Activated CD4-positive, alpha-beta T cell treated with anti-CD3 and anti-CD28 coated beads, Interleukin-2, amount 50 U/mL, for 16 hours (primary cell): ENCODE measurements around the gene ATOSA.

Experiments used
- DNase-seq: peaks from one replicate; pipeline ENCODE4 v3.0.0-alpha.2; 2020

ATOSA gene, protein sequence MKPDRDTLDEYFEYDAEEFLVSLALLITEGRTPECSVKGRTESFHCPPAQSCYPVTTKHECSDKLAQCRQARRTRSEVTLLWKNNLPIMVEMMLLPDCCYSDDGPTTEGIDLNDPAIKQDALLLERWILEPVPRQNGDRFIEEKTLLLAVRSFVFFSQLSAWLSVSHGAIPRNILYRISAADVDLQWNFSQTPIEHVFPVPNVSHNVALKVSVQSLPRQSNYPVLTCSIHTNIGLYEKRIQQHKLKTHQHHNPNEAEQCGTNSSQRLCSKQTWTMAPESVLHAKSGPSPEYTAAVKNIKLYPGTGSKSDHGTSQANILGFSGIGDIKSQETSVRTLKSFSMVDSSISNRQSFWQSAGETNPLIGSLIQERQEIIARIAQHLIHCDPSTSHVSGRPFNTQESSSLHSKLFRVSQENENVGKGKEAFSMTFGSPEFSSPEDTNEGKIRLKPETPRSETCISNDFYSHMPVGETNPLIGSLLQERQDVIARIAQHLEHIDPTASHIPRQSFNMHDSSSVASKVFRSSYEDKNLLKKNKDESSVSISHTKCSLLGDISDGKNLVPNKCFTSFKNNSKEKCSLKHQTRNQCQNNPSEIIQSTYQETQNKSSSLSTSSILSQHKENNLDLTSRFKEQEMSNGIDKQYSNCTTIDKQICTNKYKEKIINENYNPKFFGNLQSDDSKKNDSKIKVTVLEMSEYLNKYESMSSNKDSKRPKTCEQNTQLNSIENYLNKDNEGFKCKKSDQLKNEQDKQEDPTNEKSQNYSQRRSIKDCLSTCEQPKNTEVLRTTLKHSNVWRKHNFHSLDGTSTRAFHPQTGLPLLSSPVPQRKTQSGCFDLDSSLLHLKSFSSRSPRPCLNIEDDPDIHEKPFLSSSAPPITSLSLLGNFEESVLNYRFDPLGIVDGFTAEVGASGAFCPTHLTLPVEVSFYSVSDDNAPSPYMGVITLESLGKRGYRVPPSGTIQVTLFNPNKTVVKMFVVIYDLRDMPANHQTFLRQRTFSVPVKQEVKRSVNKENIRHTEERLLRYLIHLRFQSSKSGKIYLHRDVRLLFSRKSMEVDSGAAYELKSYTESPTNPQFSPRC

DNA sequence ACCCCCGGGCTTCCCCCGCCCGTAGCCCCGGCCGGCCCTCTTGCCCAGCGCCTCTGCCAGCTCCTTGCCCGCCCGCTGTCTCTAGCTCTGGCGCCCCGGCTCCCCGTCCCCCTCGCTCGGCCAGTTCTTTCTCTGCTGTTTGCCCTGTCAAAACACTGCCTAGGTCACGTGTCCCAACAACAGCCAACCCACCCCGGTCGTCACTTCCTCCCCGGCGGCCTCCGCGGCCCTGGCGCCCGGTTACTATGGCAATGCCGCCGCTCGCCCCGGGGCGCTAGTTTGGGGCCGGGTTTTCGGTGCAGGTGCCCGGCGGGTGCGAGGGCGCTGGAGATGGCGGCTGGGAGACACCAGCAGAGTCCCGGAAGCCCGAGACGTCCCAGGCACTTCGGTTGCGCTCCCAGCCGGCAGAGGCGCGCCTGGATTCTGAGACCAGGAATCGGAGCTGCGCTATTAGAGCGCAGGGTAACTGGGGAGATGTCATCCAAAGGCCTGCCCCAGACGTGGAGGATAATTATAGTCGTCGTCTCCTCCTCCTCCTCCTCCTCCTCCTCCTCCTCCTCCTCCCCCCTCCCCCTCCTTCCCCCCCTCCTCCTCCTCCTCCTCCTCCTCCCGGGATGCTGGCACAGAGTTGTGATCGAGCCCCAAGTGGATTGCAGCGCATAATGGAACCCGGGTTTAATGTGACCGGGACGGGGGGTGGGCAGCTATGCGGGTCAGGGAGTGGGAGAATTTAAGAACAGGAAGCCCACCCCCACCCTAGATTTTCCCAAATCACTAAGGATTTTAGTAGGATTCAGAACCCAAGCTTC, at the start of gene ATOSA:
TSS of gene ATOSA (minus strand) at position 157 of the 809 bp plus-strand sequence. CDS start 1,367 bp downstream, outside the sequence.
- peak; percentile 93 for DNase-seq

DNA sequence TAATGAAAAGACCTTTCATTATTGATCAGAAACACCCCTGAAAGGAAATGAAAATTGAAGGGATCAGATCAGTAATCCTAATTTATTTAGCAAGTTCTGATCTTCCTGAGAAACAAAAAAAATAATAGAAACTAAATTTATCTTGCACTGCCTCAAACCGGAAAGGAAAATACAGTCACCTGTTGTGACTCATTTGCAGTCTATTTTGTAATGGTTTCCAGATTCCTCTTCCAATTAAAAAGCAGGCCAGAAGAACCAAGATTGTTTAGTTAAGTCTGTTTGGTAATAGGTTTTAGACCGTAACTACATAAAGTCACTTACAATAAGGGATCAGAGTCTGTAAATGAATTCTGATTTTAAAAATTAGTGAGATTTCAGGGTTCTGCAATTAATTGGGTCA, 49.7 kb upstream of the ATOSA start:
- peak; percentile 16 for DNase-seq

DNA sequence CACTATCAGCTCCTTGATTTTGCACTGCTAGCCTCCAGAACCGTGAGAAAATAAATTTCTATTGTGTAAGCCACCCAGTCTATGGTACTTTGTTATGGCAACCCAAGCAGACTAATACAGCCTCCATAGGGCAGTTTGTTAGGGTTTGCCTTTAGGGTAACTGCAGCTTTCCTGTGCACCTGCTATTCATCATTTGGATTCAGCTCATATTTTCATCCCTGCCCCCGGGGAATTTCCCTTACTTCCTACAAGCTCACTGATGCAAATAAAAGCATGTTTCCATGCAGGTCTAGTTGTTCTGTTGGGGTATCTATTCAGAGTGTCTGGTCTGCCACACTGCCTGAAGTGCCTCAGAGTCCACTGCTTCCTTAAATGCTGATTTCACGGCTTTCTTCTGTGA, 48.6 kb upstream of the ATOSA start:
- no peak for DNase-seq

DNA sequence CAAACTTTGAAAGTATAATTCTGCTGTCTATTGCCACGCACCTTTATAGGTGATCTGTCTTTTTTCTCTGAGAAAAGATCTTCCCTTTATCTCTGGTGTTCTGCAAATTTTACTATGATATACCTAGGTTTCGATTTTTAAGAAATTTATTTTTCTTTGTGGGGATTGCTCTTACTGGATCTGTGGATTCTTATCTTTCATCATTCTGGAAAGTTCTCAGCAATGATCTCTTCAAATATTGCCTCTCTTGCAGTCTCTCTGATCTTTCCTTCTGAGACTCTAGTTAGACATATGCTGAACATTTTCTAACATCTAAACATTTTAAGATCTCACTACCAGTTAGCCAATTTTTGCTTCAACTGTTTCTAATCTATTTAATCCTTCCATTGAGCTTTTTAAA, 47.0 kb upstream of the ATOSA start:
- no peak for DNase-seq

DNA sequence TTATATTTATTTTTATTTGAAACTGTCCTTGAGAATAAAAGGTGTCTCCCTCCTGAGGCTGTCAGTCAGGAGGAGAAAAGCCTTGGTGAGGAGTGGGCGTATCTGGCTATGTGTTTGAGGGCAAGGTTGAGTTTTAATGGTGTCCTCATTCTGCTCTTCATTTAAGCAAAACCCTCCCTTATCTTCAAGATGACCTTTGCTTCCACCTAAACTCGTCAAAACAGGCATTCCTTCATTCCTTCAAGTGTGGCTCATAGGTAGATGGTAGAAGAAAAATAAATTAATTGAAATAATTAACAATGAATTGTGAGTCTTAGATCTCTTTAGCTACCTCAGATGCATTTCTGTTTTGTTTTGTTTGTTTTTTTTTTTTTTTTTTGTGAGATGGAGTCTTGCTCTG, 39.4 kb upstream of the ATOSA start:
- DNase-seq, result no peak

DNA sequence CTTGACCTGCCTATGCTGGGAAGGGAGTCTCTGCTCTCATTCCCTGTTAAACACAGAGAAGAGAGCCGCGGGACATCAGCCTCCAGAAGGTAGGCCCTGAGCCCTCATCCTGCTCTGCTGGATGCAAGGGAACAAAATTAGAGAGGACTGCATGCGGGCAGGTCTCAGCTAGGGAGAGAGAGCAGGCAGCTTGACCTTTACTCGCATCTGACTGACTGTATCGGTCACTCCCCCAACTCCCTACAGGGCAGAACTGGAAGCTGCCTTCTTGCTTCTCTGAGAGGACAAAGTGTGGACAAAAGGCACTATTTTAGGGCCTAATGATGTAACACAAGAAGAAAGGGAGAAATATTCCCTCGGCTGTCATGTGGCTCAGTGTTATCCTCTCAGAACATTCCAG, 38.7 kb upstream of the ATOSA start:
- DNase-seq, result no peak

DNA sequence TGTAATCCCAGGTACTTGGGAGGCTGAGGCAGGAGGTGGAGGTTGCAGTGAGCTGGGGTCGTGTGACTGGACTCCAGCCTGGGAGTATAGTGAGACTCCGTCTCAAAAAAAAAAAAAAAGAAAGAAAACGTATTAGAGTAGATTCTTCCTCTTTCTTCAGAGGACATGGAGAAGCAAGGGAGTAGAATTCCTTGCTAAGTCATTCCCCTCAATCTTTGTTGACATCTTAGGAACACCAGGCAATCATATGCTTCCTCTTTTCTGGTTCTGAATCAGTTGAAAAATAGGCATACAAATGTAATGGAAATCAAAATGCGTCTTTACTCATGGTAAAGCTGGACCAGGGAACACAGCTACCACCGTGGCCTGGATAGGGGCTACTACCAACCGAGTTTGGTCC, 38.3 kb upstream of the ATOSA start:
- DNase-seq, result no peak

DNA sequence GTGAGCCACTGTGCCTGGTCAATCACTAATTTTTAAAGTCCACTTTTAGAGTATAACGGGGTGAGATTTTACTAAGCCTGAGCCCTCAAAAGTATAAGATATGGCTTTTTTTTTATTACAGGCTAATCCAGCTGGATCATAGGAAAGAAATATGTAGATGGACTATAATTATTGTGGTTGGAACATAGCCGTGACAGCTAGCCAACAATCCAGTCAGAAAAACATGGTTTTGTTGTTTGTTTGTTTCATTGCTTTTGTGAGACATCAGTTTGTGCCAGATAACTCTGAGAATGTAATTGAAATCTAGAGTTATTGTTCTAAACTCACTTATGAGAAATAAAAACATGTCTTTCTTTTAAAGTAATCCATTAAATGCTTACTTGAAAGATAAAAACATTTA, 37.3 kb upstream of the ATOSA start:
- no peak for DNase-seq

DNA sequence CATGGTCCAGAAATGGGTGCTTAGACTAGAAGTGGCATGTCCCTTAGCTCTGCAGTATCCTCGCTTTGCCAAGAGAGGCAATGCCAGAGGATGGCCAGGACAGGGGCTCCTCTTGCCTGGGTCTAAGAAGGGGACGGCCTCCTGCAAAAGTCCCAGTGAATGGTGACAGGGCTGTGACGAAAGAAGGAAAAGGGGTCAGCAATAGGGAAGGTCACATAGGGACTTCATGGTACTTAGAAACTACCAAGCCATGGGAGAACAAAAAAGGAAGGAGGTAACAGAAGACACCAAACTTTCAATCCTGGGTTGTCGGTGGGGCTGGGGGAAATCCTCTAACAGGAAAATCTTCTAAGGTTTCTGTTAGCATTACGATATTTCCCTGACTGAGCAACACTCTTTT, 36.2 kb upstream of the ATOSA start:
- DNase-seq, result no peak

DNA sequence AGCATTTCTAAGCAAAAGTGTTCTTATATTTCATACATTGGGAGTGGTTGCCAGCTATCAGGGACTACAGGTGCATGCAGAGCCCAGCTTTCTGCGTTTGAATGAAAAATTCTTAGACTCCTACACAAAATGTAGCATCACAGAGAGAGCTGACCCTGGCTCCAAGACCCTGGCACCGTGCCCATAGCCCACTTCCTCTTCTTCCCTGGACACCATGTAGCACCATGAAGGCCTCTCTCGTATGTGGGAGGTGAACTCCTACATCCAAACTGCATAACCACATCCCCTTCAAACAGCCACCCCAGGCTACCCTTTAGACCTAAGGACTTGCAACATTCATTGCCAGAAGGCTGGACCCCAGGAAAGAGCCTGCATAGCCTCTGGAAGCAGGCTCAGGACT, 35.8 kb upstream of the ATOSA start:
- no peak for DNase-seq

DNA sequence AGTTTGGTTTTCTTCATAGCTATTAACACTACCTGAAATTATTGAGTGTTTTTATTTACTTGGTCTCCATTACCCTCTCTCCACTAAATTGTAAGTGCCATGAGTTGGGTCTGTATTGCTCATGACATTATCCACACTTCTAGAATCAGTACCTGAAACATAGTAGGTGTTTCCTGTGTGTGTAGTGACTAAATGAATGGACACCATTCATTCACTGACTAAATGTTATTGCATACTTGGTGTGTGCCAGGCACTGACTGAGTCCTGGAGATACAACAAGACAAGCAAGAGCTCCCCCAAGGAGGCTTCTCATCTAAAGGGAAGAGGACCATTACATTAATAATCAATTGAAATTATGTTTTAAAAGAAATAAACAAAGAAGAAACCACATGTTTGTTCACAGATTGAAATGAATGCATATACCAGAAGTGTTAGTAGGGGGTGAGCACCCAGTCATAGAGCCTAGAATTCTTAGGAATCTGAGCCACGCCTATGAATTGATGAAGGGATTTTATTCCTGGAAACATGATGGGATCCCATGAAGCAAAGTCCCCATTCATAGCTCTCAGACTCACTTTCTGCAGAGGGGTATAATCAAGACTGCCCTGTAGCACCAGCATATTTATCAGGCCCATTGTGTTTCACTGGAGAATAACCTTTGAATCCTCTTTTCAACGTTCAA, 31.7 kb upstream of the ATOSA start:
- DNase-seq, result no peak

DNA sequence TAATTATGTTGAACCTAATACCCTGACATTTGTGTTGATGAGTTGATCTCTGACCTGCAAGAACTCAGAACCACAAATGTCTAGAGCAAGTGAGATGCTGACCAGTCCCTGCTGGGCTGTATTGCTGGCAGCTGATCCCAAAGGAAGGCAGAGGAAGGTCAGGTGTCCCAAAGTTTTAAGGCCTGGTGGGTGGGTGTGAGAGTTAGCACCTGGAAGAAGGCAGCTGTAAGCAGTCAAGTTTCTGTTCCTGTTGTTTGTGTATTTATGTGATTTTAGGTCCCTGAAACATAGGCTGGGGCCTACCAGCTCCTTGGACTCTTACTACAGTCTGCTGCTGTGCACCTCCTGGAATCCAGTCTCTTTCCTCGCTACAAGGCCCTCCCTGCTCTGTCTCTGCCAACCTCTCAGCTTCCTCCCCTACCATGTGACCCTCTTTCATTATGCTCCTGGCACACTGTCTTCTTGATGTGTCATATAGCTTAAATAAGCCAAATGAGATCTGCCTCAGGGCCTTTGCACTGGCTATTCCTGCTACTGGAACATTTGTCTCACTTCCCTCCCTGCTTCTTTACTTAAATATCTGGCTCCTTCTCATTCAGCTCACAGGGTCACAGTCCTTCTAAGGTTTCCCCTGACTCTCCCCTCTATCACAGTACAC, 31.0 kb upstream of the ATOSA start:
- no peak for DNase-seq

DNA sequence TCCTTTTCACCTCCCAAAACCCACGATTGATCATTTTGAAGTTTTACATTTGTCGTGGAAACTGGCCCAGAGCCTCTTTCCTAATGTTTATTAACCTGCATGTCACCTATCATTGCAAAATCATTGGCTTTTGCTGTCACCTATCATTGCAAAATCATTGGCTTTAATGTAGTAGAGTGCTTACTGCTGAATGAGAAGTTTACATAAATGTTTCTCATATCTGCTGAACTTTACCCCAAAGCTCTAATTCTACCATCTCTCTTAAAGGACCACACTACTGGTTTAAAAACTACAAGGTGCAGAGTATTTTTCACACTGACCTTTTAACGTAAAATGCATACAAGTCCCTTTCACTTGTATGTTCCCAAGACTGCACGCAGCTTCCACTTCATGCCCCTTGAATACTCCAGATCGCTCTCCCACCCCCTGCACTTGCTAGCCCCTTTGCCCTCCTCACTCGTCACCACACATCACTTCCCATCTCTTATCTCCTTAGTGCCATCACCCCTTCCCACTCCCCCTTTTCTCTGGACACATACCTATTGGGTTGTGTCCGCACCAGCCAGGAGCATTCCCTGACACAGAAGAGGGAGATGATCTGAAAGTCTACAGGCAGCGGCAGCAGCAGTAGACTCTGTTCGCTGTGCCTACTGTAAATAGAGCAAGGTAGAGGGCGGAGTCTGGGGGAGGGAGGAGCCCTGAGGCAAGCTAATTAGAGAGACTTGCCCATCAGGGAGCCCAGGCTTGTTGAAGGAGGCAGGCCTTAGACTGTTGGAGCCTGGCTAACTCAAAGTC, 30.2 kb upstream of the ATOSA start:
- no peak for DNase-seq

DNA sequence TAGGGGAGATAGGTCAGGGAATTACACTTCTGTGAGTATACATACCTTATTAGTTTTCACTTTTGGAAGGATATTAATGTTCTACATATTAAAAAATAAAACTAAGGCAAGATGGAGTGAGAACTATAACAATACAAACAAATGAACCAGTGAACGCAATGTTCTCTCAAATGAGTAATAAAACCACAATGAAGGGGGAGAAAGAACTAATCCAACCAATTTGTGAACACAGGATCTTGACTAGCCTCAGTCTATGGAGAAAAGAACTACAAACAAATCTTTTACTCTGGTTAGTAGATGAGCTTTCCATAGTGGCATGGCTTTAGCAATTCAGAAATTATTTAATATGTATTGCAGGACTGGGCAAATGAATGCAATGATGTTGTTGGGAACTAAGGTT, 26.9 kb upstream of the ATOSA start:
- no peak for DNase-seq

DNA sequence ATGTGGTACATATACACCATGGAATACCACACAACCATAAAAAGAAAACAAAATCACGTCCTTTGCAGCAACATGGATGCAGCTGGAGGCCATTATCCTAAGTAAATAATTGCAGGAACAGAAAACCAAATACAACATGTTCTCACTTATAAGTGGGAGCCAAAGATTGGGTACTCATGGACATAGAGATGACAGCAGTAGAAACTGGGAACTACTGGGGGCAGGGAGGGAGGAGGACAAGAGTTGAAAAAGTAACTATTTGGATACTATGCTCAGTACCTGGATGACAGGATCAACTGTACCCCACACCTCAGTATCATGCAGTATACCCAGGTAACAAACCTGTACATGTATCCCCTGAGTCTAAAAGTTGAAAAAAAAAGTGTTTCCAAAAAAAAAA, 23.2 kb upstream of the ATOSA start:
- DNase-seq, result no peak

DNA sequence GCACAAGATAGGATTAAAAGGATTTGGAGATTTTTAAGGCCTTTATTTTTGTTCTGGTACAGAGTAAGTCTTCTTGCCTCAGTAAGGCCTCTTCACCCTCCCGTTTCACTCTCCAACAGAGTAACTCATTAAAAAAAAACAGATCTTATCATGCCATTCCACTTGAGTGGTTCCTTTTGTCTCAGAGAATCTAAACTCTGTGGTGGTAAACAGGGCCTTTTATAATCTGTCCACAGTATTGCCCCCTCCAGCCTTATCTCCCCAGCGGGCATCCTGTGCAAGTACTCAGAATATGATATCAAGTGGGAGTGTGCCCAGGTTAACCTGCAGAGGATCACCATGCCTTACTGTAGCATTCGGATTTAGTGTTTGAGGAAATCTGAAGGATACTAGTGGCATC, 20.3 kb upstream of the ATOSA start:
- DNase-seq, result no peak

DNA sequence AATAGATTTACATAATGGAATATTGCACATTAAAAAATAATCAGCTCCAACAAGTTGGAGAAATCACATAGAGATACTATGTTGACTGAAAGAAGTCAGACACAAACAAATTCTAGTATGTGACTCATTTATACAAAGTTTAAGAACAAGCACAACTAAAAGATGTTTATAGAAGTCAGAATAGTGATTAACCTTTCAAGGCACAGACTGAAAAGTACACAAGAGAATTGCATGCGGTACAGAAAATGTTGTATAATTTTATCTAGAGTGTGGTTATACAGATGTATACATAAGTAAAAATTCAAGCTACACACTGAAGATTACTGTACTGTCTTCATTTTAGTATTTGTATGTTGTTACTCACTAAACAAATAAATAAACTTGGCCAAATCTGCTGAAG, 19.3 kb upstream of the ATOSA start:
- DNase-seq, result no peak

DNA sequence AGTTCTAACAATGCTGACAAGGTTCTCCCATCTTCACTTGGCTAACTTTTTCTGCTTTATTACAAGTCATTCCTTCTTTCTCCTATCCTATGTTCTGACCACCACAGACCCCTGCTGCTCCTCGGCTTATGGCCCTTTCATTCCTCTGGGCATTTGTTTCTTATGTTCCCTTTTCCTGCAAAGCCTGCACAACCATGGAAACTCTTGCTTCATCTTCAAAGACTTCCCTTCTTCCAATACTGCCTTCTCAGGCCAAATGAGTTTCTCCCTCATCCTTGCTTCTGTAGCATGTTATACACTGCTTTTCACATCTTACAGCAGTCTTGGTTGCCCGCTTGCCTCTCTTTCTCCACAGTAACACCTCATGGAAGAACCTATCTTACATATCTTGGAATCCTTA, 17.9 kb upstream of the ATOSA start:
- no peak for DNase-seq

DNA sequence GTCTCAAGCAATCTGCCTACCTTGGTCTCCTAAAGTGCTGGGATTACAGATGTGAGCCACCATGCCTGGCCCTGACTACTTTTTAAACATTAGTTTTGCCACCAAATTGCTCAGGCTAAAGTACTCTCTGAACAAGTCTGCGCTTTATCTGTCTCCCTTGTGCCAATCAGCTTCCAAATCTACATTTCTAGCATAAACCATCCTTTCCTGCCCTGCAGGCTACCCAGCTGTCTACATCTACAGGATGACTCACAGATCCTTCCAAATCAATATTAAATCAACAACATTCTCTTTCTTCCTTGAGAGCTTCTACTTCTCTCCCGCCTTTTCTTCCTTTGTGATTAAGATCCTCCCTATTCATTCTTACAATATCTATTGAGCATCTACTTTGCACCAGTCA, 16.0 kb upstream of the ATOSA start:
- no peak for DNase-seq

DNA sequence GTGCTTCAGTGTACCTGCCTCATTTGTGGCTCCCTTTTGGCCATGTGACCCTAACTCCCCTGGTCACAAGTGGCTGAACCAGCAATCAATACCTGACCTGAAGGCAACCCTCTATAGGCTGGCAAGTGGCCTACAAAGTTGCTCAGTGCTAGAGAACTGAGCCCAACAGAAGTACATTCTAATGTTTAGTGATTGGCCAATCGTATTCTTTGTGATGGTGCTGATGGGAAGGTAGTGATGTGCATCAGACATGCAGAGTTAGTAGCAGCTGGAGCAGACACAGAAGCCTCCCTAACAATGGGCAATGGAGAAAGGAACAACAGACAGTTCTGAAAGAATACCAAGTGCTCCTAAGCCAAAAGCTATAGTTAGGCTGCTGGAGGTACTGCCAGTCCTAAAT, 10.4 kb upstream of the ATOSA start:
- DNase-seq, result no peak

DNA sequence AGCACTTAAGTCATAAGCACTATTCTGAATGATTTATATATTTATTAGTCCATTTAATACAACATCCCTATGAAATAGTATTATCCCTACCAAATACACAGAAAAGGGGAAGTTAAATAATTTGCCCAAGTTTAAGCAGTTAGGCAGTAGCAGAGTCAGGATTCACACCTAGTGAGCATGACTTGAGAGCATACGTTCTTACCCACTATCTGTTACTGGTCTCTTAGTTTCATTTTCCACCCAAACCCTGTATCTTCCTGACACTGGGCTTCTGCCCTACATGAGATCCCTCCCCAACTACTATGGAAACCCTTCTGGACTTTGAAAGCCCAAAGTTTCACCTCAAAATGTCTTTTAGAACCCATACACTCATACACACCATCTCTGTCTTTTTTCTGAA, 4.4 kb upstream of the ATOSA start:
- DNase-seq, result no peak
